ENCODE results near the gene MTA1.

The MTA1 gene

DNA sequence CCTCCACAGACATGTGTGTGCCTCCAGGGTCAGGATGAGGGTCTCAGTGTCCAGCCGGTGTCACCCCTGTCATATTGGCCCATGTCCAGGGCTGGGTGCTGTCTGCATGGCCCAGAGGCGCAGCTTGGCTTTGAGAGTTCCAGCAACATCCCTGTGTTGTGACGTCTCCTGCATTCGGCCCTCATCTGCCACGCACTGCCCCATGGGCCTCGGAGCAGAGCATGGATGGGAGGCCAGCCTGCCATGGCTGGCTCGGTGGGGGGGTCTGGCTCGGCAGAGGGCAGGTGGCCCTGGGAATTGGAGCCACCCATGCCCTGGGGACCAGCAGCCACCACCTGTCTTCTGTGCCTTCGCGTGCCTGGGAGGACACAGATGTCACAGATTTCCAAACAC is 32.1 kb upstream of the MTA1 start:
- FAIRE-seq, result no peak

DNA sequence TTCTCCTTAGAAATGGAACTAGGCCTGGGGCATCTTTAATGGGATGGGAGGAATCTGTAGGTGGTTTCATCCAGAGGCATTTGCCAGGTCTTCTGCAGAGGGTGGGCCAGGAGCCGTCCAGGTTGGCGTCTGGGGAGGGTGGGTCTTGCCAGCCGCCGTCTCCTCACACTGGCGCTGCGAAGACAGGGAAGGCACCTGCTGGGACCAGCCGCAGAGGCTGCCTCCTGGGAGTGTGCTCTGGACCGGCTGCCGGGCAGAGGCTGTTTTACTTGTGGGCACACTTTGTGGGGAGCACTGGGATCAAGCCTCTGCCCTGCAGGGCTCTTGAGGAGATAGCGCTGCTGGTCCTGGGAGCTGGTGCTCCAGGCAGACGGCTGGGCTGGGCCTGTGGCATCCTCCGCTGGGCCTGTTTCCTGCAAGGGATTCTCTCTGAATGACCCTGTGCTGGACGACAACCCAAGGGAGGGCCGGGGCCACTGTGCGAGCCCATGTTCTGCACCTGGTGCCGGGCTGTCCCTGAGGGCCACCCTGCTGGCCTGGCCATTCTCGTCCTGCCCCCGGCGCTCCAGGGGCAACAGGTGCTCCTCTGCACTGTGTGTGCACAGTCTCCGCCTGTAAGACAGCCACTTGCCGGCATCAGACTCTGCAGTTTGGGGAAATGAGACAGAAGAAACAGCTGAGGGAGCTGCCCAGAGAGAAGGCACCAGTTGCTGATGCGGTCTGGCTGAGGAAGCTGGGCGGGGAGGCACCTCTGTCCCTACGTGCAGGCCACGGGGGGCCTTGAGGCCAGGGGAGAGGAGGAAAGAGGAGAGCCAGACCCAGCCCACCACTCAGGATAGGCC is 31.3 kb upstream of the MTA1 start:
- no peak for FAIRE-seq

DNA sequence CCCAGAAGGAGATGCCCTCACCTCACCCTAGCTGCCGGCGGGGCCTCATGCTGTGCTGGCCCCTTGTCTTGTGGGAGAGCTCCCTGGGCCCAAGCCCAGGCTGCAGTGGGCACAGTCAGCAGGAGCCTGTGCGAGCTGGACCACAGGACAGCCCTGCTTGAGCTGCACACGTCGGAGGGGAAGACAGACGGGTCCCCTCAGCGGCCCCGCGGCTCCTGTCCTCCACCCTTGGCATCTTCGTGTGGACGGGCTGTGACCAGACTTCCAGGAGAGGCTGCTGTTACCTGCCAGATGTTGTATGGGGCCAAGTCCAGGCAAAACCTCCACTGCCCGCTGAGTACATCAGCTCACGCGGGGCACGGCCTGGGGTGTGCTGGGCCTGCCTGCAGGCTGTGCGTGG is 30.7 kb upstream of the MTA1 start:
- FAIRE-seq, result no peak

DNA sequence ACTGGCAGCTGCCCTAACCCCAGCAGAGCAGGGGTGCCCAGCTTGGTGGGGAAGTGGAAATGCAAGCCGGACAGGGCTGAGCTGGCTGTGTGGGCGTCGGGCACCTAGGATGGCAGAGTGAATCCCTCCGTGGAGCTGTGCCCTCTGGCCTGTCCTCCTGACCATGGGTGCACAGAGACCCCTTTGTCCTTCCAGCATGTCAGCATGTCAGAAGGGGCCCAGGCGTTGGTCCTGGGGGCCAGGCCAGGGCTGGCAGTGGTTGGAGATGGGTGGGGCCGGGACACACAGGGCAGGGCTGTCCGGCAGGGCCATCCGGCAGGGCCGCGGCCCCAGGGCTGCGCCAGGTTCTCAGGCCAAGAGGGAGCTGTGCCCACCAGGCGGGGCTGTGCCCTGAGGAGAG is 30.1 kb upstream of the MTA1 start:
- FAIRE-seq, result no peak

DNA sequence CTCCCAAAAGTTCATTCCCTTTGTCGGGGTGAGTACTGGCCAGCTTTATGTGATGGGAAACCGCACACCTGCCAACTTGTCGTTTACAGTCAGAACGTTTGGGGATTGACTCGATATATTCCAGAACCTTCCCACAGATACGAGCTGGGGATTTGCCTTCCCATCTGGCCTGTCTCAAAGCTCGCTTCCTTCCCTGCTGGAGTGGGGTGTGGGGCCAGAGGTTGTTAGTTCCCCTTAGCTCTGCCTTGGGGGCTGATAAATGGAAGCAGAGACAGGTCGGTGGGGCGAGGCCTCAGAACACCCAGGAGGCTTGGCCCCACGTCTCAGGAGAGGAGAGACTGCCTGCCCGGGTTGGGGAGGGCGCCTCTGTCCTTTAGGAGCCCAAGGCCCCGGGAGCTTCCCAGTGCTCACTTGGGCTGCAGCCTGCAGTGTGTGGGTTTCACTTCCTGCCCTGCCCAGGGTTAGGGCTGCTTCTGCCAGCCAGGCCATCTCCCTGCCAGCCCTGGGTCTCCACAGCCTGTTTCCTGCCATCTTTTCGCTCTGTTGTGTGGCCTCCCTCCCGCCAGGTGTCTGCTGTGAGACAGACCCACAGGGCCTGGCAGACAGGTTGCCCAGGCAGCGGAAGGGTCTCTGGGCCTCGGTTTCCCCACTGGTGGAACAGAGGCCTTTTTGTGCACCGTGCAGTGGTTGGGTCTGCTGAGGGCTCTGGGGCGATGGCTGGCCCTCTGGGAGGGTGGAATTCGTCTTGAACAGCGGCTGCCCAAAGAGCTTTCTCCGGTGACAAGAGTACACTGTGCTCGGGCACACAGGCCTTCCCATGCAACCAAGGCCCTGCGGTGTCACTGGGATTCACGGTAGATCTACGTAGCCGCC is 29.4 kb upstream of the MTA1 start:
- no peak for FAIRE-seq

DNA sequence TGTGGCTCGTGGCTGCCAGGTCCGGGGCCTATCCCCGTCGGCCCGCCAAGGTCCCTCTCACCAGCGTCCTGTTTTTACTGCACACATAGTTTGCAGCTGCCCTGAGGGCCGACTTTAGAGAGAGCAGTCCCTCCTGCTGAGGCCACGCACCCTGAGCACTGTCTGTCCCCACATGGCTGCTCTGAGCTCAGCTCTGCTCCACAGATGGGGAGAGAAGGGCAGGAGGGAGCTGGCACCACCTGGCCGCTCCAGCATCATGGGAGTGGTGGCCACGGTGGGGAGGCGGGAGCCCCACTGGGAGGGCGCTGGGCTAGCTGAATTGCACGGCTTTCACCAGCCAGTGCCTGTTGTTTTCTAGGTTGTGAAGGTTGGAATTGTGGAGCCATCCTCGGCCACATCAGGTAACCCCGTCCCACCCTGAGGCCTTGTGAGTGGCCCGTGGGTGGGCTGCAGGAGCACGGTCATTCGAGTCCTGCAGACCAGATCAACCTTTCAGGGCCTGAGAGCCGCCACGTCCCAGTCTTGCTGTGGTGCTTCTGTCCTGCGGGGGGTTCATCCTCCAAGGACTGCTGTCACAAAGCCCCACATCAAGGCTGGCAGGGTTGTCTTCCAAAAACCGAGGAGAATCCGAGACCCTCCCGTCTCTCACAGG is 28.7 kb upstream of the MTA1 start:
- no peak for FAIRE-seq

DNA sequence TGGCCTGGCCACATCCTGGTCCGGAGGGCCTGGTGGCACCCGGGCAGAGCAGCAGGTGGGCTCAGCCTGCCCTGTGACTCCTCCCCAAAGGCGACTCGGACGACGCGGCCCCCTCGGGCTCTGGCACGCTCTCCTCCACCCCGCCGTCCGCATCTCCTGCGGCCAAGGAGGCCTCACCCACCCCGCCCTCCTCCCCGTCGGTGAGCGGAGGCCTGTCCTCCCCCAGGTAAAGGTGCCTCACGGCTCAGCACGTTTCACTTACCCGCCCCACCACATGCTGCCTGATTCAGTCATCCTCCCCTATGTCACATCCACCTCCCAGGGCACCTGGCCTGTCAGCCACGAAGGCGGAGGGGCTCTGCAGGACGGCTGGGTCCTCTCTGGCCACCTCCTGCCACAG is 28.1 kb upstream of the MTA1 start:
- FAIRE-seq, result no peak

DNA sequence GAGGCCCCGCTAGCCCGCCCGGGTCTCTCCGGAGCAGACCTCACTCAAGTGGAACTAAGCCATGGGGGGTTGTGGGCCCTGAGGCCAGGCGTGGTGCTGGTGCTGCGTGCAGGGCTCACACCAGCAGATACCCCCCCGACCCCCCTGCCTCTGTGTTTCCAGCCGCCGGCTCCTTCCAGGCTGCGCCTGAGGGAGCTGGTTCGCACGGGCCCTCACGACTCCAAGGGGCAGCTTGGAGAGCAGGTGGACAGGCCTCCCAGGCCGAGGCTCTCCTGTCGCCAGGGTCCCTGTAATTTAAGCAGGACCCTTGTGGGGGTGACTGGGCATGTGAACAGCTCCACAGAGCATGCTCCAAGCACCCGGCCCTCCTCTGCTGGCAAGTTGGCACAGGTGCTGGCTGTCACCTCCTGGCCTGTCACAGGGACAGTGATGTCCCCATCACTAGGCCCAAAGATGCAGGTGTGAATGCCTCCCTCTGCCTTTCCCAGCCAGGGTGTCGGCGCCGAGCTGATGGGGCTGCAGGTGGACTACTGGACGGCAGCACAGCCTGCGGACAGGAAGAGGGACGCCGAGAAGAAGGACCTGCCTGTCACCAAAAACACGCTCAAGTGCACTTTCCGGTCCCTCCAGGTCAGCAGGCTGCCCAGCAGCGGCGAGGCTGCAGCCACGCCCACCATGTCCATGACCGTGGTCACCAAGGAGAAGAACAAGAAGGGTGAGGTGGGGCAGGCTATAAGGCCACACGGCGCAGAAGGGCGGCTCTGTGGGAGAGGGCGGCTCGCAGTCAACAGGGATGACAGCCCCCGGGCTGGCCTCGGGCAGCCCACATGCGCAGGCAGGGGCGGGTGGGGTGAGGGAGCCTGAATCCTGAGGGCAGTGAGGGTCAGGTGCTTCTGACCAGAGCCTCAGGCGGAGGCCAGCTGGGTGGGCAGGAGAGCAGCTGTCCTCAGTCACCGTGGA is 27.2 kb upstream of the MTA1 start:
- FAIRE-seq, result no peak

DNA sequence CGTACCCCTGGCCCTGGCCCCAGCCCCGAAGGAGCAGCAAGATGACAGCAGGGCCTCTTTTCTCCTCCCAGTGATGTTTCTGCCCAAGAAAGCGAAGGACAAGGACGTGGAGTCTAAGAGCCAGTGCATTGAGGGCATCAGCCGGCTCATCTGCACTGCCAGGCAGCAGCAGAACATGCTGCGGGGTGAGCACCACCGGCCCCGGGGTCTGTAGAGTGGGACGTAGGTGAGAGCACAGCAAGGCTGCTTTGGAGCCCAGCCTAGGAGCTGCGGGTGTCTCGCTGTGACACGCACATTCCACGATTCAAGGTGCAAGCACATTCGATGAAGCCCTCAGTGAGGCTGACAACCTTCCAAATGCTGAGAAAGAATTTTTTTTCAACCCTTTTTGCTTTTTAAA is 26.5 kb upstream of the MTA1 start:
- FAIRE-seq, result no peak

DNA sequence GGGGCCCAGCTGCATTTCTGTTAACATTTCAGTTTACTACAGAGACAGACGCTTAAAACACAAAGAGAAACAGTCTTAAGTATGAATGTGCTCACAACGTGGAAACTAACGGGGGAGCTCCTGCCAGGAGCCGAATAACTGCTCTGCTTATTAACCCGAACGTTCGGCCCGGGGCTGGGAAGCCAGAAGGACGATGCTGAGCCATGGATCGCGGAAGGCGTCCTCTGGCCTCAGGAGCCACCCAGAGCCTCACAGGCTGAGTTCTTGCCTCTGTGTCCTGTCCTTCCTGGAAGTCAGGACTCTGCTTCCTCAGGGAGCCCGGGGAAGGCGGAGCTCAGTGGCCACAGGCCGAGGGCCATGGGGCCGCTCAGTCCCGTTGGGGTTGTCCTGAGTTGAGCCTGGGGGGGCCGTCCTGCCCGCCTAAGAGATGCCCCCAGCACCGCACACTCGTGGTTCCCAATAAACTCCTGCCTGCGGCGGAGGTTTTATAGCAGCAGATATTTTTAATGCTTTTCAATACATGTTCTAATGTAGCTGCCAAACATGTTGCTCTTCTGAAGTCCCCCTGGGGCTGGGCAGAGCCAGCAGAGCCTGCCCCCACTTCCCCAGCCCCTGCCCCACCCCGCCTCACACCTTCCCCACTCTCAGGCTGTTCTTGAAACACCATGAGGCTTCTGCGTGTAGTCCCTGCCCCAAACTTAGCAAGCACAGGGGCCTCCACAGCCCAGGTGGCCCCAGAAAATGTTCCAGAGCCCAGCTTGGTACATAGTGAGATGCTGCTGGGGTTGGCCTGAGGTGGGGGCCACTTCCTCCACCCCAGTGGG is 24.7 kb upstream of the MTA1 start:
- no peak for FAIRE-seq

DNA sequence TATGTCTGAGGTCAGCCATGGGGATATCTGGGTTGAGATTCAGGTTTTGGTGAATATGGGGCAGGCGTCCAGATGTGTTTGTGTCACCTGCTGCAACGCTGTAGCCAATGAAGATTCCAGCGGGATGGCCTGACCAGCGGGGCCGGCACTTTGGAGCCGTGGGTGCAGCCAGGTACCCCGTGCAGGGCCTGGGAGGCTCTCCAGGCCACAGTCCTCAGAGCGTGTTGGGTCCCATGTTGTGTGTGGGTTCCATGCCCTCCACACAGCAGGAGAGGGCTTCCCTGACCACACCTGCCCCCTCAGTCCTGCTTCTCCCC is 24.1 kb upstream of the MTA1 start:
- no peak for FAIRE-seq

DNA sequence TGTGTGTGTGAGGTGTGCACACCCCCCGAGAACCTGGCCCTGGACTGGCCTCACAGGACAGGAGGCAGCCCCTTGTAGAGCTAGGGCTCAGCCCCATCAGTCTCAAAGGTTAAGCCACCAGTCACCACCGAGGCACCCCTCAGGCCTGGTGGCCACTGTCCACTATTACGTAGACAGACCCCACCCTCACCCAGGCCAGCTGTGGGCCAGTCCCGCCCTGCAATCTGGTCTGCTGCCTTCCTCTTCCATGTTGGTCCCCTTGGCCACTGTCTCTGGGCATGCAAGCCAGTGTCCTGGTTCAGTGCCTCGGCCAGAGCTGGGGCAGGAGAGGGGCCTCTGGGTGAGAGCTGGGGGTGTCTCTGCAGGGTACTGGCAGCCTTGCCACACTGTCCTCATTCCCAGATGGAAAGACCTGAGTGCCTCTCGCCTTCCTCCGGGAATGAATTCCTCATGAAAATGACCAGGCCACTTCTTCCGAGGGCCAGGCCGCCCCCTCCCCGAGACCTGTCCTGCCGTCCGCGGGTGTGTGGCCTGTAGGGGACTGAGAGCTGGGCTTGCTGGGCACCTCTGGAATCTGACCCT is 22.2 kb upstream of the MTA1 start:
- FAIRE-seq, result no peak

DNA sequence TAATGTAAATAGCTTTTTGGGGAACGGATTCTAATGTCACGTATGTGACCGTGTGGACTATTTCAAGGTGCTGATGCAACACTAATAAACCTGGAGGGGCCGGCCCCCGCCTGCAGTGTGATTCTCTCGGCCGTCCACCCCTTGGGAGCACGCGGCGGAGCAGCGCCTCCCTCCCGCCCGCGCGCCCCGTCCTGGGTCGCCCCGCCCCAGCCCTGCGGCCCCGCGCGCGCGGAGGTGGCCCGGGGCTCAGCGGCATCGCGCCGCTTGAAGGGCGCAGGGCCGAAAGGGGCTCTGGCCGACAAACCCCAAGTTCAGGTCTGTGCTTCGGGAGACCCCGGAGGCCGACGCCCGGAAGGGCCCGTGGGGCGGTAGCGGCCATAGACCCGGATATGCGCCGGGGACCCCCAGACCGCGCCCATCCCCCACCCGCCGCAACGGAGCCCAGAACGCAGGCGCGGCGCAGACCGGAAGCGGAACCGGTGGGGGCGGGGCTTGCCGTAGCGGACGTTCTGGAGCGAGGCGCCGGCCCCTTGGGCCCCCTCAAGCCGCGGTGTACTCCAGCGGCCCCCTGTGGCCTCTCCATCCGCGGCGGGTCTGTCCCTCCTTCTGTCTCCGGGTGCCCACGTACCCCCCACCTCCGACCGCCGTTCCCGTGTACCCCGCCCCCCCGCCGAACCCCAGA is 21.4 kb upstream of the MTA1 start, which contains the start of gene TEX22:
TSS of gene TEX22 (plus strand) at position 495 of the 682 bp plus-strand sequence. CDS start 803 bp downstream, outside the sequence.
- FAIRE-seq, result no peak

DNA sequence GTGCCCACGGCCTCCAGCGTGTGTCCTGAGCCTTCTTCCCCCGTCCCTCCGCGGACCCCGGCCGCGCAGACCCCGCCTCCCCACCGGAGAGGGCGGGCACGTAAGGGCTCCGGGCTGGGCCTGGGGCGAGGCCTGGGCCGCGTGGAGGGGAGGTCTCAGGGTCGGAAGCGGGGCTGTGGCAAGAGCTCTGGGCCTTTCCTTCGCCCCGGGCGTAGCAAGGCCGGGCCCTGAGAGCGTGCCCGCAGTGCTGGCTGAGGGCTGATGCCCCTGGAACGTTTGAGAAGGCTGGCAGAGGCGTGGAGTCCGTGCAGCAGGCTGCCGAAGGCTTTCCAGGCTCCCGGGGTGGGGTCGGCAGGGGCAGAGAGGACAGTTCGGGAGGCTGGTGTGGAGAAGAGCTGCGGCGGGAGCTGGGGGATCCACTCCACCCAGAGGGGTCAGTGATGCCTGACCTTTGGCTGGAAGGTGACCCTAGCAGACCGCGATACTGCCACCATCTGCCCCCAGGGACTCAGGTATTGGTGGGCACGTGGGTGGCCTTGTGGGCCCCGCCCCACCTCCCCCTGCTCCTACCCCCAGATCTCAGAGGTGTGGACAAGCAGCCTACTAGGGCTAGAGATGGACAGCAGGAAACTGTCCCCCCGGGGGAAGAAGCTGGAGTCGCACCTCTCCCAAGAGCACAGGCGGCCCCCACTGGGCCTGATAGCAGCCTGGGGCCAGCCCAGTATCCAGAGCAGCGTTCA is 20.7 kb upstream of the MTA1 start:
- FAIRE-seq, result no peak

DNA sequence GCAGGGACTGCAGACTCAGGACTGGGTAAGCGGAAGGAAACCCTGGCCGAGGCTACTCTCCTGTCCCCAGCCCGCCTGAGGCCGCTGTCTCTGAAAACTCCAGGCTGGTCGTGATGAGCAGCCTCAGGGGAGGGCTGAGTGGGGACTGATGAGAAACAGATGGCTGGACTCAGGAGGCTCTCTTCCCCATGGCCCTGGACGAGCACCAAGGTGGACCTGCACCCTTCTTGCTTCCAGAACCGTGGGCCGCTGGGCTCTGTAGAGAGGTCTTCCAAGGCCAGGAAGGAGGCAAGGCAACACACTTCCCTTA is 20.2 kb upstream of the MTA1 start:
- FAIRE-seq, result no peak

DNA sequence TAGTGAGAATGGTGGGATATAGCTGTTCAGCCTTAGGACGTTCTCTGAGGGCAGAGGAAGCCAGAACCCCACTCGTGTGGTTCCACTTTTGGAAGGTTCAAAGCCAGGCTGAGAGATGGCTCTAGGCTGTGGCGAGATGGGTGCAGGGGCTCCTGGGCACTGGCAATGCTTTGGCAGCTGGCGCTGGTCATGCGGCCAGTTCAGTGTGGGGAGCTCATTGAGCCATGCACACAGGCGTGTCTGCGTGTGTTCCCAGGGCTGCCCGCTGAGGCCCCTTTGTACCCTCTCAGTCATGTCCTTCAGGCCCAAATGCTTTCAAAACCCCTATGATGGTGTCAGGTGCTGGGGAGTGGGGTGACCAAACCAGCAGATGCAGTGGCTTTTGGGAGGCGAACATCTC is 19.6 kb upstream of the MTA1 start:
- no peak for FAIRE-seq

DNA sequence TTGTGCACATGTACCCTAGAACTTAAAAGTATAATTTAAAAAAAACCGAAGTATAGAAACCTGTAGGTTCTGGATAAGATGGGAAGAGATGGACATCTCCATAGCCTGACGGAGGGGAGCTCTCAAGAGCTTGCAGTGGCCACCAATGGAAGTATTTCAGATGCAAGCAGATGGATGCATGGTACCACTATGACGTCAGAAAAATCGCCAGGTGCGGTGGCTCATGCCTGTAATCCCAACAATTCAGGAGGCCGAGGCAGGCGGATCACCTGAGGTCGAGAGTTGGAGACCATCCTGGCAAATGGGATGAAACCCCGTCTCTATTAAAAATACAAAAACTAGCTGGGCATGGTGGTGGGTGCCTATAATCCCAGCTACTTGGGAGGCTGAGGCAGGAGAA is 17.9 kb upstream of the MTA1 start:
- no peak for FAIRE-seq

DNA sequence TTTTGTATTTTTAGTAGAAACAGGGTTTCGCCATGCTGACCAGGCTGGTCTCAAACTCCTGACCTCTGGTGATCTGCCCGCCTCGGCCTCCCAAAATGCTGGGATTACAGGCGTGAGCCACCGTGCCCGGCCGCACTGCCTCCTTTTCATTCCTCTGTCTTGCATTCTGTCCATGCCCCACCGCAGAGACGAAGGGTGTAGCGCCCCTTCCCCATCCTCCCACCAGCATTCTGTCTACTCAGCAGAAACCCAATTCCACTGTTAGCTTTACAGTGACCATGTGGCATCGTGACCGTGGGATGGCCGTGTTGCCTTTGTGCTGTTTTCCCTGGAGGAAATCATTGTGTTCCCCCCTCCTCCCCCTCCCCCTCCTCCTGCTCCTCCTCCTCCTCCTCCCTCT is 11.0 kb upstream of the MTA1 start:
- FAIRE-seq, result no peak

DNA sequence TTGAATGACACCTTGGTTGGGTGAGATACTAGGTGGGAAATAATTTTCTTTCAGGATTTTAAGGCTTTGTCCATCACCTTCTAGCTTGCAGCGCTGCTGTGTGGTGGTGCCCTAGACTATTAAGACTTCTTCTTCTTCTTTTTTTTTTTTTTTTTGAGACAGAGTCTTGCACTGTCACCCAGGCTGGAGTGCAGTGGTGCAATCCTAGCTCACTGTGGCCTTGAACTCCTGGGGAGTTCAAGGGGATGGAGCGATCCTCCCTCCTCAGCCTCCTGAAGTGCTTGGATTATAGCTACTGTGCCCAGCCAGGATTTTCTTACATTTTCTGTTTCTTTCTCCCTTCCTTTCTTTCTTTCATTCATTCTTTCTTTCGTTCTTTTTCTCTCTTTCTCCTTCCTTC is 10.3 kb upstream of the MTA1 start:
- FAIRE-seq, result no peak

DNA sequence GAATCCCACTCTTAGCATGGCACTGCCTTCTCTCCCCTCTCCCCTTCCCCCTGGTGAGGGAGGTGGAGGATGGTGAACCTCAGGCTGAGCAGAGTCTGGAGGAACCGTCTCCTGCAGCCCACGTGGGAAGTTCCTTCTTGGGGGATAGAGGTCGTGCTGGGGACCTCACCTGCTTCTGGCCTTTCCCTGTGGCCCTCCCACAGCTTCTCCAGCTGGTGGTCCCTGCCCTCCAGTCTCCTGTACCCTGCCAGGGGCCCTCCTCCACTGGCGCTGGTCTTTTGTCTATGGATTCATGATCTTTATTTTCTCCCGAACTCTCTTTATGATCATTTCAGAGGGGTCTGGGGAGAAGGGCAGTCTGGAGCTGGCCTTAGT is 9.0 kb upstream of the MTA1 start:
- FAIRE-seq, result no peak

Data from TTC549 (cell line).